Spleen (tissue), 7 donors: ENCODE measurements around the gene GATA2.
A peak's percentile ranks its signal among the peaks of the same experiment; 100 is the strongest.

Experiments
- POLR2A ChIP-seq, 3 donors: fragments of 450-650 bp; IDR thresholded peaks; one replicate each; pipeline ENCODE4 v1.5.1; 2017; ENCODE audit warnings: antibody characterized with exemption in 3 of 3, mild to moderate bottlenecking in 1 of 3
- POLR2AphosphoS5 ChIP-seq, 3 donors: sonication (generic); formaldehyde crosslinking; IDR thresholded peaks; one replicate each; pipeline ENCODE4 v1.5.1; 2017; ENCODE audit warnings: antibody characterized with exemption in 3 of 3
- TF ChIP-seq, protein P1 (sequence below), 11 experiments: fragments of 200-600 bp in 7 of 11; fragments of 450-650 bp in 4 of 11; sonication (generic) in 4 of 11; IDR thresholded peaks in 8 of 11; conservative IDR thresholded peaks in 3 of 11; 1 replicate in 7 of 11; 2 replicates in 4 of 11; pipeline versions ENCODE4 v1.4.0 to v1.8.0; 2016 to 2021; ENCODE audit warnings: antibody characterized with exemption in 11 of 11, inconsistent platforms in 4 of 11, mild to moderate bottlenecking in 1 of 11
- donor health status: DM: no; HTN: no; CAD: no; lungs with moderate emphysema.
- donor health status: DM: no; HTN: no; CAD: no.
- donor health status: DM: no; HTN: no; CAD: no.

DNA sequence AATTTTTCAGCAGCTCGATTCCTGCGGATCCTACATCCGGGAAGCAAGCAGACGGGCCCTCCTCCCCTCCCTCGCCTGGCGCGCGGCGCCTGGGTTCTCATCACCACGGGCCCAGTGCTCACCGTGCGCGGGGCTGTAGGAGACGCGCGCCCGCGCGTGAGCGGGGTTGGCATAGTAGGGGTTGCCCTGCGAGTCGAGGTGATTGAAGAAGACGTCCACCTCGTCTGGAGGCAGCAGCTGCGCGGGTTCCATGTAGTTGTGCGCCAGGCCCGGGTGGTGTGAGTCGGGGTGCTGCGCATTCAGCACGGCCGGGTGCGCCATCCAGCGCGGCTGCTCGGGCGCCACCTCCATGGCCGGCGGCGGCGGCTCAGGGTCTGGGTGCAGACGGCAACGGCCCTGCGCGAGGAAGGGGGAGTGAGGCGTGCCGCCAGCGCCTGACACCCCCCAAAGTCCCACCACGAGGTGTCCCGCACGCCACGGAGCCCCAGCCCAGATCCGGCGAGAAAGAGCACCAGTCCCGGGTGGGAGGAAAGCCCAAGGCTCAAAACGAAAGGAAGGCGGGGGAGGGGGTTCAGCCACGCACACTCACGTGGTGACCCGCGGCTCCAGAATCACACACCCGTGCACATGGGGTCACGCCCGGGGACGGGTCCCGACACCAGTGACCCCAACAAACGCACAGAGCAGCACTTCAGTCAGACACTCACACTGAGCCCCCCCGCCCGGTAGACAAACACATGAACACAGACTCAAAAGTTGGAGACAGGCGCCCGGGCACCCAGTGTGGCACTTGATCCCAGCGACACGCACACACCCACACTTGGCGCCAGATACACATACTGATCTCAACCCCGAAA, 6.1 kb downstream of the GATA2 start:
- TF ChIP-seq, protein P1, sequence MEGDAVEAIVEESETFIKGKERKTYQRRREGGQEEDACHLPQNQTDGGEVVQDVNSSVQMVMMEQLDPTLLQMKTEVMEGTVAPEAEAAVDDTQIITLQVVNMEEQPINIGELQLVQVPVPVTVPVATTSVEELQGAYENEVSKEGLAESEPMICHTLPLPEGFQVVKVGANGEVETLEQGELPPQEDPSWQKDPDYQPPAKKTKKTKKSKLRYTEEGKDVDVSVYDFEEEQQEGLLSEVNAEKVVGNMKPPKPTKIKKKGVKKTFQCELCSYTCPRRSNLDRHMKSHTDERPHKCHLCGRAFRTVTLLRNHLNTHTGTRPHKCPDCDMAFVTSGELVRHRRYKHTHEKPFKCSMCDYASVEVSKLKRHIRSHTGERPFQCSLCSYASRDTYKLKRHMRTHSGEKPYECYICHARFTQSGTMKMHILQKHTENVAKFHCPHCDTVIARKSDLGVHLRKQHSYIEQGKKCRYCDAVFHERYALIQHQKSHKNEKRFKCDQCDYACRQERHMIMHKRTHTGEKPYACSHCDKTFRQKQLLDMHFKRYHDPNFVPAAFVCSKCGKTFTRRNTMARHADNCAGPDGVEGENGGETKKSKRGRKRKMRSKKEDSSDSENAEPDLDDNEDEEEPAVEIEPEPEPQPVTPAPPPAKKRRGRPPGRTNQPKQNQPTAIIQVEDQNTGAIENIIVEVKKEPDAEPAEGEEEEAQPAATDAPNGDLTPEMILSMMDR (IDR thresholded peaks at IDR 0.05 in 8 of 11, conservative IDR thresholded peaks at IDR 0.05 in 3 of 11), result no peak
- TF ChIP-seq POLR2A (IDR thresholded peaks at IDR 0.05), result no peak
- TF ChIP-seq POLR2AphosphoS5 (IDR thresholded peaks at IDR 0.05), result peak in 2 of 3 donors; percentile 70 to 76
